Stomach (tissue), 4 donors: Measurements from ENCODE around the gene LAMTOR3.

Source experiments
- EP300 ChIP-seq: sonication (generic); formaldehyde crosslinking; IDR thresholded peaks from one replicate; pipeline ENCODE4 v1.6.1; 2017; ENCODE audit warnings: antibody characterized with exemption
- POLR2A ChIP-seq, 4 donors: fragments of 450-650 bp; IDR thresholded peaks; one replicate each; pipeline ENCODE4 v1.6.1; 2016; ENCODE audit warnings: antibody characterized with exemption in 4 of 4, control low read depth in 2 of 4, mild to moderate bottlenecking in 1 of 4, moderate library complexity in 1 of 4
- TF ChIP-seq, protein P1 (sequence below), 7 experiments: fragments of 450-650 bp in 4 of 7; fragments of 200-600 bp in 3 of 7; sonication (generic) in 3 of 7; IDR thresholded peaks; one replicate each; pipeline ENCODE4 v1.5.1; 2016 to 2019; ENCODE audit warnings: antibody characterized with exemption in 7 of 7, control low read depth in 2 of 7, mild to moderate bottlenecking in 1 of 7

DNA sequence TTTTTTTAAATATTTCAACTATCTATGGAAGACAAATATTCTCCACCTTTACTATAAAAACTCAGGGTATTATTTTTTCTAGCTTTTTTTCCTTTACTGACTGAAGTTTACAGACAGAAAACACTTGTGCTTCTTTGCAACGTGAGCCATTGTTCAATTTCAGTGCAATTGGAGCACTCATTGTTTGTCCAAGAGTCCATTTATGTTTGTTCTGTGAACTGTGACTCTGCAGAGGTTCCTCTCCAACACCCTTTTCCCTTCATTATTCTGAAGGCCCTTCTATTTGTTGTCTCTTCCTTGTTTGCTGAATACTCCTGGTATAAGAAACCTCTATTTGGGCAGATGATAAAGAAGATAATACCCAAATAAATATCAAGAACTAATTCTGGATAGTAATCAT is 40.2 kb downstream of the LAMTOR3 start:
- TF ChIP-seq, protein P1, sequence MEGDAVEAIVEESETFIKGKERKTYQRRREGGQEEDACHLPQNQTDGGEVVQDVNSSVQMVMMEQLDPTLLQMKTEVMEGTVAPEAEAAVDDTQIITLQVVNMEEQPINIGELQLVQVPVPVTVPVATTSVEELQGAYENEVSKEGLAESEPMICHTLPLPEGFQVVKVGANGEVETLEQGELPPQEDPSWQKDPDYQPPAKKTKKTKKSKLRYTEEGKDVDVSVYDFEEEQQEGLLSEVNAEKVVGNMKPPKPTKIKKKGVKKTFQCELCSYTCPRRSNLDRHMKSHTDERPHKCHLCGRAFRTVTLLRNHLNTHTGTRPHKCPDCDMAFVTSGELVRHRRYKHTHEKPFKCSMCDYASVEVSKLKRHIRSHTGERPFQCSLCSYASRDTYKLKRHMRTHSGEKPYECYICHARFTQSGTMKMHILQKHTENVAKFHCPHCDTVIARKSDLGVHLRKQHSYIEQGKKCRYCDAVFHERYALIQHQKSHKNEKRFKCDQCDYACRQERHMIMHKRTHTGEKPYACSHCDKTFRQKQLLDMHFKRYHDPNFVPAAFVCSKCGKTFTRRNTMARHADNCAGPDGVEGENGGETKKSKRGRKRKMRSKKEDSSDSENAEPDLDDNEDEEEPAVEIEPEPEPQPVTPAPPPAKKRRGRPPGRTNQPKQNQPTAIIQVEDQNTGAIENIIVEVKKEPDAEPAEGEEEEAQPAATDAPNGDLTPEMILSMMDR (IDR thresholded peaks at IDR 0.05), result no peak
- TF ChIP-seq EP300 (no peak), POLR2A (IDR thresholded peaks at IDR 0.05) (no peak)
